ENCODE measurements around the gene ATG7. TPM values are rescaled to one million over a fixed set of nuclear protein-coding genes. Genes with fewer than 3 reads are reported as not detected.
"Not testable (repeated sequence)": the region's sequence is repeated elsewhere in the genome, so short reads cannot be mapped to it uniquely, and the experiment has no call there.

ATG7 gene
- total RNA-seq, 1 donor from 2014 or later = 17.5 TPM

- intact Hi-C loops (cut with DNase I) = loop anchor here (5.0 kb wide), 1 partner anchor 135 kb away; the partner anchor contains the start of gene VGLL4
- DNase-seq (ENCODE audit: missing footprints) = no peak
- no peak for ATAC-seq
These were observed 235.5 kb downstream of the ATG7 start for GRCh38 chr3:11507719-11508118.

- intact Hi-C loops (cut with DNase I) = loop anchor here (5.0 kb wide), 1 partner anchor 134 kb away; the partner anchor contains the start of gene VGLL4
- peak; percentile 57 for ATAC-seq
These were observed 236.4 kb downstream of the ATG7 start for GRCh38 chr3:11508346-11509172.

GRCh38 chr3:11509173-11510000 lies 237.2 kb downstream of the ATG7 start:
- ATAC-seq (peak; percentile 96), DNase-seq (ENCODE audit: missing footprints) (peak; percentile 80)
- intact Hi-C loops (cut with DNase I) = loop anchor here (5.0 kb wide), 1 partner anchor 133 kb away; the partner anchor contains the start of gene VGLL4

More at GRCh38 chr3:11508346-11509172, 236.4 kb downstream of the ATG7 start:
- DNase-seq (ENCODE audit: missing footprints) = no peak

GRCh38 chr3:11510001-11510340 lies 237.8 kb downstream of the ATG7 start:
- intact Hi-C loops (cut with DNase I) = loop anchor here (5.0 kb wide), 1 partner anchor 33 kb away; no protein-coding TSS in a partner anchor
- ATAC-seq (no peak), DNase-seq (ENCODE audit: missing footprints) (no peak)

GRCh38 chr3:11510356-11510755 lies 238.2 kb downstream of the ATG7 start:
- intact Hi-C loops (cut with DNase I) = loop anchor here (5.0 kb wide), 1 partner anchor 33 kb away; no protein-coding TSS in a partner anchor
- DNase-seq (ENCODE audit: missing footprints) (no peak), ATAC-seq (no peak)

GRCh38 chr3:11511606-11512005 lies 239.4 kb downstream of the ATG7 start:
- not testable (repeated sequence) for ATAC-seq; DNase-seq (ENCODE audit: missing footprints)
- intact Hi-C loops (cut with DNase I) = loop anchor here (5.0 kb wide), 1 partner anchor 34 kb away; no protein-coding TSS in a partner anchor

GRCh38 chr3:11513125-11513816 lies 241.1 kb downstream of the ATG7 start:
- DNase-seq (ENCODE audit: missing footprints); ATAC-seq: not testable (repeated sequence)
- intact Hi-C loops (cut with DNase I) = loop anchor here (5.0 kb wide), 1 partner anchor 36 kb away; no protein-coding TSS in a partner anchor

GRCh38 chr3:11513817-11514135 lies 241.6 kb downstream of the ATG7 start:
- DNase-seq (ENCODE audit: missing footprints) (no peak), ATAC-seq (peak; percentile 33)
- intact Hi-C loops (cut with DNase I) = loop anchor here (5.0 kb wide), 1 partner anchor 36 kb away; no protein-coding TSS in a partner anchor

- DNase-seq (ENCODE audit: missing footprints) (no peak), ATAC-seq (peak; percentile 76)
- intact Hi-C loops (cut with DNase I) = loop anchor here (5.0 kb wide), 1 partner anchor 37 kb away; no protein-coding TSS in a partner anchor
These were observed 242.1 kb downstream of the ATG7 start for GRCh38 chr3:11514191-11514821.

- intact Hi-C loops (cut with DNase I) = no loop called here
- DNase-seq (ENCODE audit: missing footprints) = no peak
- no peak for ATAC-seq
These were observed 245.4 kb downstream of the ATG7 start for GRCh38 chr3:11517601-11518000.

GRCh38 chr3:11521167-11521566 lies 249.0 kb downstream of the ATG7 start:
- ATAC-seq (no peak), DNase-seq (ENCODE audit: missing footprints) (no peak)
- intact Hi-C loops (cut with DNase I) = no loop called here

- no peak for ATAC-seq
These were observed 250.2 kb downstream of the ATG7 start for GRCh38 chr3:11522398-11522715.

GRCh38 chr3:11522953-11523571 lies 250.9 kb downstream of the ATG7 start:
- ATAC-seq (no peak), DNase-seq (ENCODE audit: missing footprints) (no peak)
- intact Hi-C loops (cut with DNase I) = no loop called here

More at GRCh38 chr3:11522398-11522715, 250.2 kb downstream of the ATG7 start:
- no peak for DNase-seq (ENCODE audit: missing footprints)
- intact Hi-C loops (cut with DNase I) = no loop called here

- DNase-seq (ENCODE audit: missing footprints) (no peak), ATAC-seq (no peak)
- intact Hi-C loops (cut with DNase I) = no loop called here
These were observed 251.4 kb downstream of the ATG7 start for GRCh38 chr3:11523572-11524101.

GRCh38 chr3:11526121-11526520 lies 253.9 kb downstream of the ATG7 start:
- DNase-seq (ENCODE audit: missing footprints); ATAC-seq; intact Hi-C loops (cut with DNase I): not testable (repeated sequence)

GRCh38 chr3:11529281-11529680 lies 257.1 kb downstream of the ATG7 start:
- DNase-seq (ENCODE audit: missing footprints) = no peak
- intact Hi-C loops (cut with DNase I) = no loop called here
- ATAC-seq = no peak

GRCh38 chr3:11530153-11530721 lies 258.0 kb downstream of the ATG7 start:
- intact Hi-C loops (cut with DNase I) = no loop called here
- peak; percentile 73 for ATAC-seq
- no peak for DNase-seq (ENCODE audit: missing footprints)
